Raji (cell line): ENCODE results near the gene TSSK2.

ENCODE experiments used
- POLR2A ChIP-seq: IDR thresholded peaks from 2 replicates; pipeline ENCODE4 v1.6.1; 2011; ENCODE audit warnings: low read depth, low read length, control low read depth; ENCODE audit not compliant: insufficient read depth

Gene TSSK2

DNA sequence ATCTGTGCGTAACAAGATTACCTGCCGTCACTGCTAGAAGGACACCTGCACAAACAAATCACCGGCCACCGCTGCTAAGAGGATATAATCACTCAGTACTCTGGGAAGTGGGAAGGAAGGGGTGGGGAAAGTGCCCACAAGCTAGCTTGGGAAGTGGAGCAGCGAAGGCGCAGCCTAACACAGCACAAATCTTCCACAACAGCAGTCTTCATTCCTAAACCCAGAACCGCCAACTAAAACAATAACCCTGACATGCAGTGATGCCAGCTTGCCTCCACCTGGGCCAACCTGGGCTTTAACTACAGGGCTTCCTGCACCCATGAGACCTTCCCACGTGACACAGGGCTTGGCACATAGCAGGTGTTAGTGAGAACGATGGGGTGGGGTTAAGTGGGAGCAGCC is 14.0 kb upstream of the TSSK2 start:
- TF ChIP-seq POLR2A = no peak

DNA sequence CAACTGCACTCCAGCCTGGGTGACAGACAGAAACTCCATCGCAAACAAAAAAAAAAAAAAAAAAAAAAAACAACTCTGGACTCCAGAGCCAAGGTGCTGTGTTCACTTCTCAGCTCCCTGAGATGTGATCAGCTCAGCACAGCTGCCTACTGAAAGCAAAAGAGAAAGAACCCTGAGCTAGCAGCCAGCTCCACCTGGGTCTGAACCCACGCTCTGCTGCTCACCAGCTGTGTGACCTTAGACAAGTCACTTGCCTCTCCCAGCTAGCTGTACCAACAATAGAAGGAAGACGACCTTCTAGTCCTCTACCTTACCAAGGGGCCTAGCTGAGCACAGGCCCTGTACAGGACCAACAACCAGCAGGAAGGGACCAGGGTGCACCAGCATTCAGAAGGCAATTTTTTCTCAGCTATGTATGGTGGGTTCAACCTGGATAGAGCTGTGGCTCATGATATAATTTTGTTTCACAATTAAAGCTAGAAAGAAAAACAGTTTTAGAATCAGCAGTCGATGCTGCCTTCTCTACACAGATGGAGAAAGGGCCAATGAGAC is 12.7 kb upstream of the TSSK2 start:
- TF ChIP-seq POLR2A = peak; percentile 24; the same call in 1 of the 2 replicates

DNA sequence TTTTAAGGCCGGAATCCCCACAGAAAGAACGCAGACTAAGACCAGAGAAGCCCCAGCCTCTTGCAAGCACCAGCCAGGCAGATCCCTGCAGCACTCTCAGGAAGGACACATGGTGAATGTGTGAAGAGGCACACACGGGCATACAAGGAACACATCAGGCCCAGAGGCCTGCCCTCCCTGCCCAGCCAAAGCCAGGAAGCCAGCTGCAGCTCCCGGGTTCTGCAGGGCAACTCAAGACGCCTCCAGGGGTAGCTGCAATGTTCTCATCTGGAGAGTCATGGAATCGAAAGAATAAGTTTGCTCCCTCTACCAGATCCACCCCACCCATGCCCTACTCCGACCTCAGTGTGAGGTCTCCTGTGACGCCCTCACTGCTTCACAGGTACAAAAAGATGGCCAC is 11.2 kb upstream of the TSSK2 start:
- no peak for TF ChIP-seq POLR2A

DNA sequence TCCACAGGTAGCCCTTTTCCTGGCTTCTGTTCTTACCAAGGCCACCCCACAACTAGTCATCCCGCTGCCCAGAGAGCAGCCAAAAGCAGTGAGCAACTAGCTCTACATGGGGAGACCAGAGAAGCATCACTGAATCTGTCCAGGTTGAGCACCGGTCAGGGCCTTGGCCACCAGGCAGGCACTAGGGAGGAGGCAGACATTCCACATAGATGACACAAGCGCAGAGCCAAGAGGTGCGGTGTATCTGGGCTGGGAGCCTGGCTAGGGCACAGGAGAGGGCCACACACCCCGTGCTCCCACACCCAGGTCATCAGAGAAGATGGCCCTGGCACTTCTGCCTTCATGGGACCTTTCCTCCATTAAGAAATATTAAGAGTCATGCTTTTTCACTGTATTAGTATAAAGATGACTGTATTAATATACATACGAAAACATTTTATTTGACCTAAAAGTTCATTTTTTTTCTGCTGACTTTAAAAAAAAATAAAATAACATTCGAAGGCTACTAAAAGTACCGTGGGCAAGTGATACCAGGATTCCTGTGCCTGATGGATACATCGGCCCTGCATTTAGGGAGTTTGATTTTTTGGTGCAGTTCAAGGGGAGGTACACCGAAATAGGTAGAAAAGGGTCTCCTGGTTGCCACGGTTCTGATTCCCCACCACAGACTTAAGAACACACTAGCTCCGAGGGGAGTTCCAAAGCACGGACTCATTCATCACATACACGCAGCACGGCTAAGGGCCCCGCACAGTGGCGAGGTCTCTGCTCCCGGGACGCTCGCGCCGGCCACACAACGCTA is 10.1 kb upstream of the TSSK2 start:
- TF ChIP-seq POLR2A = no peak

DNA sequence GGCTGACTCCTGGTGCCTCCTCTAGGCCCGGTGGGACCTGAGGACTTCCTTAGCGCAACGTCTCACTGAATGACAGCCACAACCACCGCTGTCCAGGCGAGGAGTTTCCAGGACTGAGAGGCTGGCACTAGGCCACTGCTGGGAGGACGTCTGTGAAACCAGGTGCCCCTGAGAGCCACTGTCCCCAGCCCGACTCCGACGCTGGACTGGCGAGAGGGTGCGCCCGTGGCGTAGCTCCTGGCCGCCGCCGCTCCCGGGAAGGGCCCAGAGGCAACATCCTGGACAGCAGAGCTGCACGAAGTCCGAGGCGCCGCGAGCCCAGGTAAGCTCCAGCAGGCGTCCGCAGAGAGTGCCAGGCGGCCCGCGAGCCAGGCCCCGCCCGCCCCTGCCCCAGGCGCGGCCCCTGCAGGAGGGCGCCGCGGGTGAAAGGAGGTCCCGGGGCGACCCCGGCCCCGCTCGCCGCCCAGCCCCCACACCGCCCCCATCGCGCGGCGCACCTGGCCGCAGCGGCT is 9.4 kb upstream of the TSSK2 start:
- TF ChIP-seq POLR2A = no peak

DNA sequence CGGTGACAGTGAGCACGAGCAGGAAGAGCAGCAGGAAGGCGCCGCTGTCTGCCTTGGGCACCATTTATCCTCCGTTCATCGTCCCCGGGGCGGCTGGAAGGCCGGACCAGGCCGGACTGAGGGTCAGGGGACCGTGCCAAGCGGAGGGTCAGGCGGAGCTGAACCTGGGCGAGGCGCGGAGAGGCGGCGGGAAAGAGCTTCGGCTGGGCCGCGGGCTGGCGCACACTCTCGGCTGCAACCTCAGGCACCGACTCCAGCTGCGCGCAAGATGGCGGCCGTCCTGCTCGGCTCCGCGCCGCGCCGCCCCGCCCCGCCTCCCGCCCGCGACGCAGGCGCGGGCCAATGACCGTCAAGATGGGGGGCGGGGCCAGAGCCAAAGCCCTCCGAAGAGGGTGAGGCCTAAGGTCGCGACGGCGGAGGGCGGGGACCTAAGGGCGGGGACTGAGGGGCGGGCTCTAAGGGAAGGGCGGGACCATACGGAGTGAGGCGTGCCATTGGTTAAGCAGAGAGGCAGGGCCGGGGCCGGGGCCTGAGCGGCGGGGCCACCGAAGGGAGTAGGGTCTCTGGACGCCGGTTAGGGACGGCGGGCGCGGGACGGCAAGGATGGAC is 8.9 kb upstream of the TSSK2 start, which contains the start of gene DGCR2:
Gene DGCR2 (minus strand): TSS at position 270 of the 609 bp plus-strand sequence. CDS start 206 bp downstream, at position 64.
- TF ChIP-seq POLR2A = peak; percentile 90

DNA sequence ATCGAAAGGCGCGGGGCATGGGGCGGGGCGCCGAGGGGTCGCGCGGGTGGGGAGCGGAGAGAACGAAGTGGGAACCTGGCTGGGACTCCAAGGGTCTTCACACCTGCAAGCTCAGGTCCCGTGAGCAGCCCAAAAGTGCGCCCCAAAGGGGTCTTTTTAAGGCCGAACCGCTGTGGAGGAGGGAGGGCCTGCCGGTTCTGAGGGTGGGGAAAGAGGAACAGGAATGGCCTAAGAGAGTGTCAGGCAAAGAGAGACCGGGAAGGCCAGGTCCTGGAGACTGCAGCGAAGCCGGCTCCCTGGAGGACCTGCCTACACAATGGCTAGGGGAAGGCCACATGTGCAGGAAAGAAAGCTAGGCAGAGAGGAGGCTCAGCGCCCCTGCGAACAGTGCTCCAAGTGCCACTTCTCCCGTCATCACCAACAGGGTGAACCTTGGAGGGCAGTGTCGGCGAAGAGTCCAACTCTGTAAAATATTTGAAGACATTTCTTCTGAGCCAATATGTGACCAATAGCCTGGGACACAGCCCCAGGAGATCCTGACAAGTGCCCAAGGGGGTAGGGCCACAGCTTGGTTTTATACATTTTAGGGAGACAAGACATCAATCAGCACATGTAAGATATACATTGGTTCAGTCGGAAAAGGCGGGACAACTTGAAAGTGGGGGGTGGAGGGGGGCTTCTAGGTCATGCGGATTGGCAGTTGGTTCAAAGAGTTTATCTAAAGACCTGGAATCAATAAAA is 8.2 kb upstream of the TSSK2 start:
- no peak for TF ChIP-seq POLR2A

DNA sequence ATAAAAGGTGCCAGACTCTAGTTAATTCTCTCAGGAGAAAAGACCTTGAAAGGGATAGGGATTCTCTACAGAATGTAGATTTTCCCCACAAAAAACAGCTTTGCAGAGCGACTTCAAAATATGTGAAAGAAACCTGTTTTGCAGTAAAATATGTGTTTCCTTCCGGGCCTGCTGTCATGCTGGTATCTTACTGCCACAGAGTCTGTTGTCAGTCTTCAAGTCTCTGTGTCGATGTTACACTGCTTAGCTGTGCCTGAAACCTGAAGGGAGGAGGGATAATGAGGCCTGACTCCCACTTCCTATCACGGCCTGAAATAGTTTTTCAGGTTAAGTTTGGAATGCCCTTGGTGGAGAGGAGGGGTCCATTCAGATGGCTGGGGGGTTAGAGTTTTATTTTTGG is 7.2 kb upstream of the TSSK2 start:
- no peak for TF ChIP-seq POLR2A

DNA sequence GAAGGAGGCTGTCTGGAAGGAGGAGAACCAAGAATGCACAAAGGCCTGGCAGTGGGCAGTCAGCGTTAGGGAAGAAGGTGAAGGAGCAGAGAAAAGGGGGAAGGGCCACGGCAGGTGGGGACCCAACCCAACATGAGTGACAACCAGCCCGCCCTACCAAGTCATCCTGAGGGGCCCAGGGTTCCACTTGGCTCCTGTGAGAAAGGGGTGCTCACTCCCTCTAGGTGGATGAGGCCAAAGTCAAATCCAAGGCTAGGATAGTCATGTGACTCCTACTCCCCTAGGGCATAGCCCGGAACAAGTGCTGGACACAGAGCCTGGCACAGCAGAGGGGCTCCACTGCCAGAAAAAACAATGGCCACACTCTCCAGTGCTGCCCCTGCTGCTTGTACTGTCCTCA is 6.7 kb upstream of the TSSK2 start:
- TF ChIP-seq POLR2A = no peak

DNA sequence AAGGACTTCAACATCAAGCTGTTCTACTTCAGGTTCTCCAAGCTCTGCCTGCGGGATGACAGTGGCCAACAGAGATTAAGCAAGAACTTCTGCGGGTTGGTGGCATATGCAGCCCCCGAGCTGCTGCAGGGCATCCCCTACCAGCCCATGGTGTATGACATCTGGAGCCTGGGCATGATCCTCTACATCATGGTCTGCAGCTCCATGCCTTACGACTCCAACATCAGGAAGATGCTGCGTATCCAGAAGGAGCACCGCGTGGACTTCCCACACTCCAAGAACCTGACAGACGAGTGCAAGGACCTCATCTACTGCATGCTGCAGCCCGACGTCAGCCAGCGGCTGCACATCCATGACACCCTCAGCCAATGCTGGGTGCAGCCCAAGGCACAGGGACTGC is 6.1 kb upstream of the TSSK2 start:
- no peak for TF ChIP-seq POLR2A

DNA sequence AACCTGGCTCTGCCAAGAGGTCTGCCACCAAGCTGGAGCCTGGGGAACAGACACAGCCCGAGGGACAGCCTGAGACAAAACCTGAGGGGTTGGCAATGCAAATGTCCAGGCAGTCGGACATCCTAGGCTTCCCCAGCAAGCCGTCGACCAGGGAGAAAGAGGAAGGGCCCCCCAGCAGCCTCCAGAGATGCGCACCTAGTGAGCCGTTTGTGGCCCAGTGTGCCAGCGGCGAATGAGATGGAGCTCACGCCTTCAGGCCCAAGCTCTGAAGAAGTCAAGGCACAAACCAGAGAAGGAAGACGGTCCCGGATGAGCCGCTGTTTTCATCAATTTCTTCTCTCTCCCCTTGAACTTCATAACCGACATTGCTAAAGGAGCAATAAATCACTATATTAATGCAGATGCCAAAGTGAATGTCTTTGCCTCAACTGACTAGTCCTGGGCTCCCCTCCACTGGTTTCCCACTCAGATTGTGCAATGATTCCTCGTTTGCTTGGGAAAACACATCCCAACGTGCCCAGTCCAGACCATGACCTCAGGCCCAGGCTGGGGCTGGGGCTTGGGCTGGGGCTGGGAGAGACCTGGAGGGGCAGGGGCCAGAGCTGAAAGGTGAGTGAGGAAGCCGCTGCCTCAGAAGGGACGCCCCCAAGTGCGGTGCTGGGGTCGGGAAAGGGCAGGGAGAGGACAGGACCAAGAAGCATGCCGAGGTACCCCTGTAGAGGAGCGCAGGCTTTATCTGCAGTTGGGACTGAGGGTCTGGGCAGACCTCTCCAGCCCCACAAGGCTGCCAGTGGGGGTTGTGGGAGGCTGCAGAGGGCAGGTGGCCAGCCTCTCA is 5.4 kb upstream of the TSSK2 start:
- TF ChIP-seq POLR2A = no peak

DNA sequence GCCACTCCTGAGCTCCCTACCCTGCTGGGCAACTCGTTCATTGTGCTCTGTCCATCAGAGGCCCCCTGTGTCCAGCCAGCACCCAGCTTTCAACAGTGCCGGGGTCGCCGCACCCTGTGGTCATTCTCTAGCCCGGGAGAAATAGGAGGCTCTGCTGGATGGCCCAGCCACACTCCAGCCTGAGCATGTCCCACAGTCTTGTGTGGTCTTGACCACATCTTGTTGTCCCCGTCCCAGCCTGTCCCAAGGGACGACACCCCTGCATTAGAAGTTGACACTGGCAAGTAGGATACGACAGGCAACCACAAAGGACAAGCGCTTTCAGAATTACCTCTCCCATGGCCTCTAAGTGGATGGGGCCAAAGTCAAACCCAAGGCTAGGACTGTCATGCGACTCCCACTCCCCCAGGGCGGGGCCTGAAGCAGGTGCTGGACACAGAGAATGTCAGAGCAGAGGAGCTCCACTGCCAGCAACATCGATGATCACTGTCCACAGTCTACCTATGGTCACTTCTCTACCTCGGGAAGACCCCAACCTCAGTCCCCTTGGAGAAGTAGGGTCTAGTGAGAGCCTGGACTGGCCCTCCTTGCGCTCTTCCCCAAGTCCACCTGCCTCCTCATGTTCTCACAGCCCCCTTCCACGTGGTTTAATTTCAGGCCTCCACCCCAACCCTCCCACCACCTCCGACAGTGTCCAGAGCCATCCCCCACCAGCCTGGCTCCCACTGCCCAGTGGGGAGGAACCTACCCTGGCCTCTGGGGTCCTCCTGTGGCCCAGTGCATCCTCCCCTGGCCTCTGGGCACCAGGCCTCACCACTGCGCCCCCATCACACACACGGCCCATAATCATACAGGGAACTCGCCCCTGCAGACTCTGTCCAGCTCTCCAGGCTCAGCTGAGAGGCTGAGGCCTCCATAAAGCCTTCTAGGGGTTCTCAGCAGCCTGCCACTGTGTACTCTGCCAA is 4.5 kb upstream of the TSSK2 start:
- no peak for TF ChIP-seq POLR2A

DNA sequence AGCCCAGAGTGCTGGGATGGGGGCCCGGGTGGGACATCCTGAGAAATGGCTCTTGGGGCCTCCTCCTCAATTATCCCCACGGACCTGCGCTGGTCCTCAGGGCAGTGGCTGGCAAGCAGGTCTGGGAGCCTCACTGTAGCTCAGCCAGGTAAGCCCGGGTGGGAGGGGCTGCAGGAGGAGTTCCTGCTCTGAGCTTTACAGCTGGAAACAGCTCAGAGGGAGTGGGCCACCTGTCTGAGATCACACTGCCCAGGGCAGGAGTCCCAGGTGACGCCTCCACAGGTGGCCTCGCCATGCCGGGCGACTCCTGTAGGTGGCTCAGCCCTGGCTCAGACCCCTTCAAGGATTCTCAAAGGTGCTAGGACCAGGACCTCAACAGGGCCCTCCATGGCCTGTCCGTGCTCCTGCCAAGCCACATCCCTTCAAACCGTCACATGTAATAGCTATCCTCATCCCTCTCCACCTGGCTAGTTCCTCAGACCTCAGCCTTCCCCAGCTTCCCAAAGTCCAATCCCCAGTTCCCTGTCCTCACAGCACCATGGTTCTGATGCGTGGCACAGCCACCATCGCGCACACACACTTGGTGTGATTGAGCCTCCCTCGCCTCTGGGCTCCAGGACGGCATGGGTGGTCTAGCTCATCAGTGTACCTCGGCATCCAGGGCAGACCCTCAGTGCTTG is 3.6 kb upstream of the TSSK2 start:
- TF ChIP-seq POLR2A = no peak
